ENCODE measurements around the gene PAFAH1B1. TPM values are rescaled to one million over a fixed set of nuclear protein-coding genes. Genes with fewer than 3 reads are reported as not detected.

PAFAH1B1 gene
- total RNA-seq, 4 donors from 2014 or later: 33.4 to 91.6 (median 78.8) TPM

GRCh38 chr17:2631211-2631610, 37.8 kb downstream of the PAFAH1B1 start:
- intact Hi-C loops (cut with DNase I): no loop called here
- Histone ChIP-seq H3K27me3 (no peaks in the 10 kb centered on the region), H3K27ac (peak overlapping the region in 2 of 4 donors; percentile 21 to 32), H3K4me3 (peak overlapping the region in 1 of 4 donors; percentile 30), H3K36me3 (peaks cover 0 to 7% (median 0%) of the 10 kb centered on the region in 3 donors), H3K9me3 (no peaks in the 10 kb centered on the region), H3K4me1 (peaks cover 5 to 74% (median 34%) of the 10 kb centered on the region in 3 donors)
- no peak for DNase-seq
- 27 to 30% methylated on average over 6 to 9 of the region's 9 CpGs for WGBS, 2 donors
- TF ChIP-seq CTCF (IDR thresholded peaks at IDR 0.05) (no peak), POLR2A (IDR thresholded peaks at IDR 0.05) (no peak)

GRCh38 chr17:2634361-2634960, 41.0 kb downstream of the PAFAH1B1 start:
- TF ChIP-seq POLR2A (IDR thresholded peaks at IDR 0.05) (no peak), CTCF (IDR thresholded peaks at IDR 0.05) (no peak)

DNA sequence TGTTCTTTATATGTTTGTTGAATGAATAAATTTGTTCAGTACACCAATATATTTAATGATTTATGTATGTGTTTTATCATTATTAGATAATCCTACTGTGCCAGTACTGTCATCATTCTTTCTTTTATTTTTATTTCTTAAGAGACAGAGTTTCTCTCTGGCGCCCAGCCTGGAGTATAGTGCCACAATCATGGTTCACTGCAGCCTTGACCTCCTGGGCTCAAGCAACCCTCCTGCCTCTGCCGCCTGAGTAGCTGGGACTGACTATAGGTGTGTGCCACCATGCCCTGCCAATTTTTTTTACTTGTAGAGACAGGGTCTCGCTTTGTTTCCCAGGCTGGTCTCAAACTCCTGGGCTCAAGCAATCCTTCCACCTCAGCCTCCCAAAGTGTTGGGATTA, 41.8 kb downstream of the PAFAH1B1 start:
- 87 to 88% methylated on average over 3 of the region's 3 CpGs for WGBS, 2 donors
- TF ChIP-seq POLR2A (IDR thresholded peaks at IDR 0.05) (no peak), CTCF (IDR thresholded peaks at IDR 0.05) (no peak)
- H3K4me1 ChIP-seq: peaks cover 5 to 63% (median 34%) of the 10 kb centered on the region in 3 donors
- peak overlapping the region in 1 of 4 donors; percentile 69 for H3K27ac ChIP-seq
- H3K9me3 ChIP-seq: no peaks in the 10 kb centered on the region
- no peak overlapping the region for H3K4me3 ChIP-seq
- no peak for DNase-seq
- no peaks in the 10 kb centered on the region for H3K27me3 ChIP-seq
- peaks cover 0 to 40% (median 8%) of the 10 kb centered on the region in 3 donors for H3K36me3 ChIP-seq
- intact Hi-C loops (cut with DNase I): no loop called here

More at GRCh38 chr17:2634361-2634960, 41.0 kb downstream of the PAFAH1B1 start:
- Histone ChIP-seq H3K4me1 (peaks cover 5 to 71% (median 34%) of the 10 kb centered on the region in 3 donors), H3K4me3 (no peak overlapping the region), H3K36me3 (peaks cover 0 to 33% (median 8%) of the 10 kb centered on the region in 3 donors), H3K9me3 (no peaks in the 10 kb centered on the region), H3K27me3 (no peaks in the 10 kb centered on the region), H3K27ac (peak overlapping the region in 3 of 4 donors; percentile 45 to 69 (median 66))
- intact Hi-C loops (cut with DNase I): no loop called here
- WGBS, 2 donors: 31 to 50% methylated on average over 9 of the region's 9 CpGs
- DNase-seq: no peak

- Histone ChIP-seq H3K27ac (no peak overlapping the region), H3K4me1 (peaks cover 4 to 59% (median 31%) of the 10 kb centered on the region in 3 donors), H3K9me3 (no peaks in the 10 kb centered on the region), H3K27me3 (no peaks in the 10 kb centered on the region), H3K36me3 (peaks cover 0 to 43% (median 8%) of the 10 kb centered on the region in 3 donors), H3K4me3 (no peak overlapping the region)
- intact Hi-C loops (cut with DNase I): no loop called here
- DNase-seq: no peak
- WGBS, 2 donors: 59 to 71% methylated on average over 2 of the region's 2 CpGs
- TF ChIP-seq CTCF (IDR thresholded peaks at IDR 0.05) (no peak), POLR2A (IDR thresholded peaks at IDR 0.05) (no peak)
Measured at GRCh38 chr17:2635675-2636074, 42.2 kb downstream of the PAFAH1B1 start.

- no peaks in the 10 kb centered on the region for H3K9me3 ChIP-seq
Measured at GRCh38 chr17:2636169-2636930, 42.9 kb downstream of the PAFAH1B1 start.

More at GRCh38 chr17:2636169-2636930, 42.9 kb downstream of the PAFAH1B1 start:
- intact Hi-C loops (cut with DNase I): no loop called here
- TF ChIP-seq CTCF (IDR thresholded peaks at IDR 0.05) (no peak), POLR2A (IDR thresholded peaks at IDR 0.05) (no peak)
- Histone ChIP-seq H3K27ac (no peak overlapping the region), H3K4me3 (no peak overlapping the region), H3K36me3 (peaks cover 0 to 50% (median 8%) of the 10 kb centered on the region in 3 donors), H3K4me1 (peaks cover 0 to 52% (median 24%) of the 10 kb centered on the region in 3 donors), H3K27me3 (no peaks in the 10 kb centered on the region)
- 87 to 92% methylated on average over 12 to 13 of the region's 13 CpGs for WGBS, 2 donors
- DNase-seq: no peak

Measured in esophagus squamous epithelium (tissue), 5 donors.